GM12872 (cell line): ENCODE data around the gene ACSL1.
A peak's percentile ranks its signal among the peaks of the same experiment; 100 is the strongest.

Experiments
- TF ChIP-seq, protein P1 (sequence below): IDR thresholded peaks from 3 replicates; pipeline ENCODE4 v1.5.1; 2011; ENCODE audit warnings: low read depth, mild to moderate bottlenecking, low read length, moderate library complexity; ENCODE audit not compliant: insufficient read depth

The ACSL1 gene

DNA sequence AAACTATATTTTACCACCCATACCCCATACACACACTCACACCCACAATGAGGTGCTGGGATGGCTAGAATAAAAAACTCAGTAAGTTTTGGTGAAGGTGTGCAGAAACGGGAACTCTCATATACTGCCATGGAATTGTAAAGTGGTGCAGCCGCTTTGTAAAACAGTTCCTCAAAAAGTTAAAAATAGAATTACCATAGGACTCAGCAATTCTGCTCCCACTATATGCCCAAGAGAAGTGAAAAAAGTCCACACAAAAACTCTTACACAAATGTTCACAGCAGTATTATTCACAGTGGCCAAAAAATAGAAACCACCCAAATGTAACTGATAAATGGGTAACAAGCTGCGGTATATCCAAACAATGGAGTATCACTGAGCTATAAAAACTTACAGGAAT, 98.3 kb downstream of the ACSL1 start:
- TF ChIP-seq, protein P1, sequence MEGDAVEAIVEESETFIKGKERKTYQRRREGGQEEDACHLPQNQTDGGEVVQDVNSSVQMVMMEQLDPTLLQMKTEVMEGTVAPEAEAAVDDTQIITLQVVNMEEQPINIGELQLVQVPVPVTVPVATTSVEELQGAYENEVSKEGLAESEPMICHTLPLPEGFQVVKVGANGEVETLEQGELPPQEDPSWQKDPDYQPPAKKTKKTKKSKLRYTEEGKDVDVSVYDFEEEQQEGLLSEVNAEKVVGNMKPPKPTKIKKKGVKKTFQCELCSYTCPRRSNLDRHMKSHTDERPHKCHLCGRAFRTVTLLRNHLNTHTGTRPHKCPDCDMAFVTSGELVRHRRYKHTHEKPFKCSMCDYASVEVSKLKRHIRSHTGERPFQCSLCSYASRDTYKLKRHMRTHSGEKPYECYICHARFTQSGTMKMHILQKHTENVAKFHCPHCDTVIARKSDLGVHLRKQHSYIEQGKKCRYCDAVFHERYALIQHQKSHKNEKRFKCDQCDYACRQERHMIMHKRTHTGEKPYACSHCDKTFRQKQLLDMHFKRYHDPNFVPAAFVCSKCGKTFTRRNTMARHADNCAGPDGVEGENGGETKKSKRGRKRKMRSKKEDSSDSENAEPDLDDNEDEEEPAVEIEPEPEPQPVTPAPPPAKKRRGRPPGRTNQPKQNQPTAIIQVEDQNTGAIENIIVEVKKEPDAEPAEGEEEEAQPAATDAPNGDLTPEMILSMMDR = no peak

DNA sequence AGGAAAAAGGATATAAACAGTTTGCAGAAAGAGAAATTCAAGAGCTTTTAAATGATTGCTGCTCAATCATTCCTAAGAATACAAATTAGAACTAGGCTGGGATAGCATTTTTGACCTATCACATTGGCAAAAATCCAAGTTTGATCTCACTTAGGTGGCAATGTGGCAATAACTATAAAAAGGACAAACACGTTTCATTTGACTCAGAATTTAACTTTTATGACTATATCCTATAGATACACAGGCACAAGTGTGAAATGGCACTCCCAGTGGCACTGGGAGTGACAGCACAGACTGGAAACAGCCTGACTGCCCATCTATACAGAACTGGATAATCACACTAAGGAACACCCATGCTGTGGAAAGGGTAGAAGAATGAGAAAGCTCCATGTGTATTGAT, 103.0 kb downstream of the ACSL1 start:
- TF ChIP-seq, protein P1 = peak; percentile 33; the same call in 1 of the 3 replicates

DNA sequence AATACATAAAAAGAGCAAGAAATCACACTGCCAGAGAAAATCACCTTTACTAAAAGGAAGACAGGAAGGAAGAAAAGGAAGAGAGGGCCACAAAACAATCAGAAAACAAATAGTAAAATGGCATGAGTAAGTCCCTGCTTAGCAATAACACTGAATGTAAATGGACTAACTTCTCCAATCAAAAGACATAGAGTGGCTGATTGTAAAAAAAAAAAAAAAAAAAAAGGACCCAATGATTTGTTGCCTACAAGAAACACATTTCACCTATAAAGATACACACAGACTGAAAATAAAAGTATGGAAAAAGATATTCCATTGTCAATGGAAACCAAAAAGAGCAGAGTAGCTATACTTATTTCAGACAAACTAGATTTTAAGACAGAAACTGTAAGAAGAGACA, 104.5 kb downstream of the ACSL1 start:
- TF ChIP-seq, protein P1 = no peak

DNA sequence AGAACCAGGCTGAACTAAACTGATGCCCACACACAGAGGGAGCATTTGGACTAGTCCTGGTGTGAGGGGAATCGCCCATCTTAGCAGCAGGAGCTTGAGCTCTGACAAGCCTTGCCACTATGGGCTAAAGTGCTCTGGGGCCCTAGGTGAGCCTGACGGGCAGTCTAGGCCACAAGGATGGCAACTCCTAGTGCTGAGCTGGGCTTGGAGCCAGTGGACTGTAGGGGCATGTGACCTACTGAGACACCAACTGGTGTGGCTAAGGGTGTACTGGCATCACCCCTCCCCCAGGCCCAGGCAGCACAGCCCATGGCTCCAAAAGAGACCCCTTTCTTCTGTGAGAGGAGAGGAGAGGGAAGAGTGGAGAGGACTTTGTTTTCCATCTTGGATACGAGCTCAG, 106.4 kb downstream of the ACSL1 start:
- TF ChIP-seq, protein P1 = no peak

DNA sequence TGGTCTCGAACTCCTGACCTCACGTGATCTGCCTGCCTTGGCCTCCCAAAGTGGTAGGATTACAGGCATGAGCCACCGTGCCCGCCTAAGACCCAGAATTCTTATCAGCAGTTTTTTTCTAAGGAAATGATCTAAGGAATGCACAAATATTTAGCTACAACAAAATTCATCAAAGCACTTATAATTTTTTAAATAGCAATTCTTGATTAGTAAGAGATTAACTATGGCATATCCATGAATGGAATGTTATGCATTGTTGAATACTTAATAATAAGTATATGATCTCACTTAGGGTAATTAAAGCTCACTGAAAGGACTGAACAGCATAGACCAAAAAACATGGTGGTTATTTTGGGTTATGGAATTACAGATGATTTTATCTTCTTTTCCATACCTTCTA, 110.2 kb downstream of the ACSL1 start:
- TF ChIP-seq, protein P1 = no peak

DNA sequence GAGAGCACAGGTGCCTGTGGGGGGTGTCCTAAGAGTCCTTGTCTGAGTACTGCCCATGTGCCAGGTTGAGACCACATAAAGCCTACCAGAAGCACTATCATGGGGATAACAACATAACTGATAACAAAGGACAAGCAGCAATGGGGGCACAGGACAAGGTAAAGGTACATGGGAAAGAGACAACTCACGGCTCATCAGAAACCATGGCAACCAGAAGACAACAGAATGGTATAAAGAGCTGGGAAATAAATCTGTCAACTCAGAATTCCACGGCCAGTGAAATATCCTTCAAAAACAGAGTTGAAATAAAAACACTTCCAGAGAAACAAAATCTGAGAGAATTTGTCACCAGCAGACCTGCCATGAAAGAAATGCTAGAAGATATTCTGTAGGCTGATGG, 111.9 kb downstream of the ACSL1 start:
- TF ChIP-seq, protein P1 = no peak

DNA sequence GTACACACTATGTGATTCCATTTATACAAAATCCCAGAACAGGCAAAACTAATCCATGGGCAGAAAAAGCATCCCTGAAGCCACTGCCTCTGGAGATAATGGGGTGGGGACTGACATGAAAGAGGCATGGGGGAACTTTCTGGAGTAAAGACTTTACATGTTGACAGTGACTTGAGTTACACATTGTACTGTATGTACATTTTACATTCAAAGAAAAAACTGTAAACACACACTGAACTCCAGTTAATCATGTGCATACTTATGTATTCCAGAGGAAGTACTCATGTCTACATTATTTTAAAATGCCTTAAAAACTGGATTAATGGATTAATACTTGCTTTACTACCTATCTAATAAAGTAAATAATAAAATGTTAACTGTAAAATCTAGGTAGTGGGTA, 113.4 kb downstream of the ACSL1 start:
- TF ChIP-seq, protein P1 = no peak

DNA sequence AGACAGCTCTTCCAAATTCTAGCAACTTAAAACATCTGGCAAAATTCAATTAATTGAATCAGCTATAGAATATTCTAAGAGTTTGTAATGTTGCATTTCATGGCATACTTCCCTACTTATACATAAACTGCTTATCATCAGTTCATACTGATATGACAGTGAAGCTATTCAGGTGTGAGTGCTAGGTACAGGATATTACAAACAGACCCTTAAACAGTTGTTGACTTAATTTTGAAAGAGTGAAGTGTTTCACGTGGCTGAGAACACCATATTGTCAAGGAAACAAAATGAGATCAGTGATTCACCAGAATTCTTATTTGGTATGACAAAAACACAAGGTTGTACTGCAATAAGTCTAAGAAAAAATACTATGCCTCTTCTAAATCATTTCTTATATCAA, 119.3 kb downstream of the ACSL1 start:
- TF ChIP-seq, protein P1 = no peak
